ENCODE results near the gene SLC39A7. TPM values are rescaled to one million over a fixed set of nuclear protein-coding genes. Genes with fewer than 3 reads are reported as not detected.

SLC39A7 gene
- total RNA-seq, 1 donor from 2014 or later: 94.1 TPM

- Histone ChIP-seq H3K36me3 (ENCODE audit: control insufficient read depth, insufficient read depth, low read length) (no peaks in the 10 kb centered on the region), H3K4me3 (ENCODE audit: low read depth, low read length) (no peak overlapping the region), H3K27me3 (ENCODE audit: control insufficient read depth, insufficient read depth, low read length) (peaks cover 16% of the 10 kb centered on the region)
- no peak for TF ChIP-seq CTCF (IDR thresholded peaks at IDR 0.05; ENCODE audit: insufficient read depth, low read length, poor library complexity, severe bottlenecking)
- no peak for DNase-seq (ENCODE audit: low read depth)
Observed at GRCh38 chr6:33168284-33168601, 32.4 kb upstream of the SLC39A7 start.

GRCh38 chr6:33168639-33169038 lies 32.0 kb upstream of the SLC39A7 start:
- no peak for DNase-seq (ENCODE audit: low read depth)
- no peak for TF ChIP-seq CTCF (IDR thresholded peaks at IDR 0.05; ENCODE audit: insufficient read depth, low read length, poor library complexity, severe bottlenecking)
- Histone ChIP-seq H3K36me3 (ENCODE audit: control insufficient read depth, insufficient read depth, low read length) (no peaks in the 10 kb centered on the region), H3K27me3 (ENCODE audit: control insufficient read depth, insufficient read depth, low read length) (peaks cover 16% of the 10 kb centered on the region), H3K4me3 (ENCODE audit: low read depth, low read length) (no peak overlapping the region)

GRCh38 chr6:33169291-33170175 lies 31.1 kb upstream of the SLC39A7 start:
- Histone ChIP-seq H3K4me3 (ENCODE audit: low read depth, low read length) (no peak overlapping the region), H3K36me3 (ENCODE audit: control insufficient read depth, insufficient read depth, low read length) (no peaks in the 10 kb centered on the region), H3K27me3 (ENCODE audit: control insufficient read depth, insufficient read depth, low read length) (peaks cover 17% of the 10 kb centered on the region)
- no peak for DNase-seq (ENCODE audit: low read depth)
- no peak for TF ChIP-seq CTCF (IDR thresholded peaks at IDR 0.05; ENCODE audit: insufficient read depth, low read length, poor library complexity, severe bottlenecking)

- no peak for TF ChIP-seq CTCF (IDR thresholded peaks at IDR 0.05; ENCODE audit: insufficient read depth, low read length, poor library complexity, severe bottlenecking)
- Histone ChIP-seq H3K36me3 (ENCODE audit: control insufficient read depth, insufficient read depth, low read length) (no peaks in the 10 kb centered on the region), H3K27me3 (ENCODE audit: control insufficient read depth, insufficient read depth, low read length) (peaks cover 13% of the 10 kb centered on the region), H3K4me3 (ENCODE audit: low read depth, low read length) (no peak overlapping the region)
- DNase-seq (ENCODE audit: low read depth): no peak
Observed at GRCh38 chr6:33170176-33171015, 30.3 kb upstream of the SLC39A7 start.

- Histone ChIP-seq H3K4me3 (ENCODE audit: low read depth, low read length) (no peak overlapping the region), H3K36me3 (ENCODE audit: control insufficient read depth, insufficient read depth, low read length) (no peaks in the 10 kb centered on the region), H3K27me3 (ENCODE audit: control insufficient read depth, insufficient read depth, low read length) (peaks cover 12% of the 10 kb centered on the region)
- no peak for DNase-seq (ENCODE audit: low read depth)
- TF ChIP-seq CTCF (IDR thresholded peaks at IDR 0.05; ENCODE audit: insufficient read depth, low read length, poor library complexity, severe bottlenecking): no peak
Observed at GRCh38 chr6:33171016-33171879, 29.4 kb upstream of the SLC39A7 start.

Data from kidney epithelial cell (primary cell).